Hepatocyte (in vitro differentiated cells): ENCODE data around the gene DCAF10.

Source experiments
- CTCF ChIP-seq: fragments of 200-600 bp; sonication (generic); IDR thresholded peaks from 2 replicates; pipeline ENCODE4 v1.5.1; 2016; ENCODE audit warnings: antibody characterized with exemption, mild to moderate bottlenecking; ENCODE audit not compliant: poor library complexity
- EZH2 ChIP-seq: fragments of 200-600 bp; sonication (generic); IDR thresholded peaks from 2 replicates; pipeline ENCODE4 v1.6.1; 2016; ENCODE audit warnings: antibody characterized with exemption, mild to moderate bottlenecking, borderline replicate concordance

GRCh38 chr9:37811906-37812476 lies 11.4 kb downstream of the DCAF10 start:
- TF ChIP-seq CTCF (no peak), EZH2 (no peak)
